Activated T-cell treated with anti-CD3 and anti-CD28 coated beads, Interleukin-2, amount 50 U/mL, for 48 hours (primary cell): Measurements from ENCODE around the gene MAN1A1.
"Not testable (repeated sequence)": the region's sequence is repeated elsewhere in the genome, so short reads cannot be mapped to it uniquely, and the experiment has no call there.

ENCODE experiments used
- DNase-seq, 2 experiments: peaks; one replicate each; pipeline ENCODE4 v3.0.0-alpha.2; 2020

Gene MAN1A1

GRCh38 chr6:119297049-119297448 is 52.5 kb downstream of the MAN1A1 start:
- no peak for DNase-seq

DNA sequence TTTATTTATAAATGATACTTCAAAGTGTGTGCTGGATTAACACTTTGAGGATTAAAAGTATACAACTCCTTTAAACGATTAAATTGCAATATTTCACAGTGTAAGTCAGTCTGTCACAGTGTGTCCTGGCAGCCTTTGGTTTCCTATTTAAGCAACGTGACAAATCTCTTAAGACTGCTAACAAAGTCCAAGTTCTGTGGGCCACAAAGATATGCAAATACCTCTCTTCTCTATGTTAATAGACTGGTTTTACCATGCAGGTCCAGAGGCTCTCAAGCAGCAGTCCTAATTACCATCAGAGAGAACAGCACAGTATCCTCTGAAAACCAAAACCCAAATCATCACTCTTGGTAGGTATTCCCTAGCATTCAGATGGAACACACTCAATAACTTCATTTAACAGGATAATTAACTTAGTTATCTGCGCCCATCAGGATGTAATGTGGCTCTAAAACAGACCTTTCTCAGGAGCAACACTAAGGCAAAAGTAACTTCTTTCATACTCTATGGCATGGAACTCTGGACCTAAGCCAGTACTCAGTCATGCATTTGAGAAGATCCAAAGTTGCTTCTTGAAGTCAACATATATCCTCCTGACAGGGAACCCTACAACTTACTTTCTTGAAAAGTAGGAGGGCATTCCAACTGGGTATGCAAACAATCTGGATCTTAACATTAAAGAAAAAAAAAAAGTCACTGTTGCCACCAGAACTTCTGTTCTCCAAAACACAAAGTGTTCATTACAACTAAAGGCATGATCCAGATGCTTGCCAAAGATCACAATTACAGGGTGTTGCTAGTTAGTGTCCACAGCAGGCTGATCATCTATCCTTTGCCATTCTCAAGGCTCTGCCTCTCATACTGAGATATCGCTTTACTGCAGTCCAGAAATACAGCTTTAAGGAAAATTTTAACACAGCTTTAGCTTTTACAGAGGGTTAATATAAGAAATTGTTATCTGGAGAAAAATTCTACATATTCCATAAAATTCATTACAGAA is 53.2 kb downstream of the MAN1A1 start:
- DNase-seq, result no peak

GRCh38 chr6:119294984-119295383 is 54.6 kb downstream of the MAN1A1 start:
- no peak for DNase-seq

GRCh38 chr6:119291060-119291459 is 58.5 kb downstream of the MAN1A1 start:
- not testable (repeated sequence) for DNase-seq

DNA sequence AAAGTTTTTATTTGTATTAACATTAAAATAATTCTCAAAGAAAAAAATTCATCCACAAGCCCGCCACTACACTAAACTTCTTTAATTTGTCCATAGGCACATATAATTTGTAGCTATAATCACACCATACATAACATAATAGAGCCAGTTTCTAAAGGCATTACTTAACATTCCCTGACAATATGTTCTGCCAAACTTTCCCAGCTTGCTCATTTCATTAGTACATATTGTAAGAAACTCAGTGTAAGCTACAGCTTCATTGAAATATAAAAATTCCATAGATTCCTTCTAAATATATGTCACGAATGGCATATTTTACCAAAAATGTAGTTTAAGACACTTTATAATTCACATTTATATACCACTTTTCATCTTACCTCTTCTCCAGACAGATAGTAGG is 59.3 kb downstream of the MAN1A1 start:
- no peak for DNase-seq

DNA sequence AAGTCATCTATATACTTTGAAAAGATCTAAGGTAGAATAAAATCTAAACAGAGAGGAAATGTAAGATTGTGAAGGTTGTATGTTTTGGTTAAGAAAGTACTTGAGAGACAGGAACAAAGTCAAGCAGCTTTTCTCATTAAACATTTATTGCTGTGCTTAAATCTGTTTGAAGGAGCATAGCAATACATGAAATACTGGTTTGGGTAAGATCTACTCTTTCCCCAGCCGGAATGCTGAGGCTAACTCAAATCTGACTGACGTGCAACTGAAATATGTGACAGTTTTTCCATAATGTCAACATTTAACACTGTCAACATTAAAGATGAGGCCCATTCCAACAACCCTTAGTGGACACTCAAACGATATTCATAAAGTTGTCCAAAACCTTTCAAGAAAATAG is 59.9 kb downstream of the MAN1A1 start:
- no peak for DNase-seq

- no peak for DNase-seq
Observed at GRCh38 chr6:119285908-119286625, 63.5 kb downstream of the MAN1A1 start.

DNA sequence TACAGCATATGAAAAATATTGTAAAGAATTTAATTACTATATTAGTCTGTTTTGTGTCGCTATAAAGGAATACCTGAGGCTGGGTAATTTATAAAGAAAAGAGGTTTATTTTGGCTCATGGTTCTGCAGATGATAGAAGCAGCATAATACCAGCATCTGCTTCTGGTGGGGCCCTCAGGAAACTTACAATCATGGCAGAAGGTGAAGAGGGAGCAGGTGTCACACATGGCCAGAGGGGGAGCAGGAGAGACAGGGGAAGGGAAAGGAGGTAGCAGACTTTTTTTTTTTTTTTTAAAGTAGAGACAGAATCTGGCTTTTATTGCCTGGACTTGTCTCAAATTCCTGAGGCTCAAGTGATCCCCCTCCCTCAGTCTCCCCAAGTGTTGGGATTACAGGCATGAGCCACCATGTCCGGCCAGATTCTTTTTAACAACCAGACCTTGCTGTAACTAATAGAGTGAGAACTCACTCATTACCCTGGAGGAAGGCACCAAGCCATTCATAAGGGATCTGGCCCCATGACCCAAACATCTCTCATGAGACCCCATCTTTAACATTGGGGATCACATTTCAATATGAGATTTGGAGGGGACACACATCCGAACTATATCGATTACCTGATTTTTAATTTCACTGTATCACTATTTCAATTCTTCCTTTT is 64.6 kb downstream of the MAN1A1 start:
- no peak for DNase-seq

GRCh38 chr6:119283979-119284545 is 65.5 kb downstream of the MAN1A1 start:
- no peak for DNase-seq

- DNase-seq, result no peak
Observed at GRCh38 chr6:119283214-119283613, 66.3 kb downstream of the MAN1A1 start.

DNA sequence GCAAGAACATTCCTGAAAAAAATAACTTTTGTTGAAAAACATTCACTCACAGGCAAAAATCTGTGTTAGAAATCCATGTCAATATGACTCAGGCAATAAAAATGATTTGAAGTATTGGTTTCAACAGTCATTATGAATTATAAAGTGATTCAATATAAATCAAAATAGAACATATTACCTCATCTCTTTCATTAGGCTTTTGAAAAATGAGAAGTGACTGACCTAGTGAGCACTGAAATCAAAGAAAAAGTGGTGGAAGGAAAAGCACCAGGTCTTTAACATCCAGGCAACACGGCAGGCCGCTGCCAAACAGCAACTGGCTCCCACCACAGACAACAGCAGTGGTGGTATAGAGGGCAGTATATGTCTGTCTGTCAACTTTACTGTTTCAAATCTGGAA is 68.9 kb downstream of the MAN1A1 start:
- no peak for DNase-seq

DNA sequence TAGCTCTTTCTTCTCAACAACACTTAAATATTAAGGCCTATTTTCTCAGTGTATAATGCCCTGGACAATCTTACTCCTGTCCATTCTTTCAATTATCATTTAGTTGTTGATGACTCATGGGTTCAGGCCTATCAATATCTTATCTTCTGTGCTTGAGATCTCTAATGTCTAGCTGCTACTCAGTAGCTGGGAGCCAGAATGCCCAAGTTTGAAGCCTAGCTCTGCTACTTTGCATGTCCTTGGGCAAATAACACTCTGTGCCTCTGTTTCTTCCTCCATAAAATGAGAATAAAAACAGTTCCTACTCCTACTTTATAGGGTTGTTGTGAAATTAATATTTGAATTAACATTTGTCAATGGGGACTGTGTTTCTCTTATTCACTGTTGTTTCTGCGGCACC is 69.5 kb downstream of the MAN1A1 start:
- no peak for DNase-seq

DNA sequence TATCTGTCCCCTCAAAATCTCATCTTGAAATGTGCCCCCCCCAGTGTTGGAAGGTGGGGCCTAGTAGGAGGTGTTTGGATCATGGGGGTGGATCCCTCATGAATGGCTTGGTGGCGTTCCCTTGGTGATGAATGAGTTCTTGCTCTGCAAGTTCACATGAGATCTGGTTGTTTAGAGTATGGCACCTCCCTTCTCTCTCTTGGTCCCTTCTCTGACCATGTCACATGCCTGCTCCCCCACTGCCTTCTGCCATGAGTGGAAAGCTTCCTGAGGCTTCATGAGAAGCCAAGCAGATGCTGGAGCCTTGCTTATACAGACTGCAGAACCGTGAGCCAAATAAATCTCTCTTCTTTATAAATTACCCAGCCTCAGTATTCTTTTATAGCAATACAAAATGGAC is 70.9 kb downstream of the MAN1A1 start:
- no peak for DNase-seq

DNA sequence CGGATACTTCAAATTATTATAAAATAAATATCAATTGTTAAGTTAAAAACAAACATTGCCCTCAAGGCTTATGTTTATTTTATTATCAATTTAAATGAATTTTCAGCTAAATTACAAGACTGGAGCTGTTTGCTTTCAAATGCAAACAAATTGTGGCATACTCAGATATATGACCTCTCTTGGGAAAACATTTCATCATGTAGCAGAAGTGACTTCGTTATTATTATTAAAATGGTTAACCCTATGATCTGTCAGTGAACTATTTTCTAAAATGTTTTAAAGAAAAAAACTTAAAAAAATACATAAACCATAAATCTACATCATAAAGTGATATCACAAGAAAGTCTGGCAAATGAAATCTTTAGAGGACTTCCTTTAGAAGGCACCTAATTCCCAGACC is 72.5 kb downstream of the MAN1A1 start:
- no peak for DNase-seq

DNA sequence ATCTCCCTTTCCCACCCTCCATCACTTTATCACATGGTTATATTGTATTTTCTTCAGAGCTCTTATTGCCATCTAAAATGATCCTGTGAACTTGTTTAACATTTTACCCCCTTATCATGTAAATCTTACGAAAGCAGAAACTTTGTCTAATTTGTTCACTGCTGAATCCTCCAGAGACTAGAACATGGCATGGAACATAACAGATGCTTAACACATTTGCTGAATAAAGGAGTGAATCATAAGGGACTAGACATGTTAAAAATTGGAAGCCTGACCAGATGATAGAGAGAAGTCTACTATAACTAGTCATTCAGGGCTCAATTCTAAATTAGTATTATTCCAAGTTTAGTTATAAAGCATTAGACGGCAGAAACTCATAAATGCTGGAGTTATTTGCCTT is 73.3 kb downstream of the MAN1A1 start:
- no peak for DNase-seq

- no peak for DNase-seq
Observed at GRCh38 chr6:119274197-119274595, 75.4 kb downstream of the MAN1A1 start.

DNA sequence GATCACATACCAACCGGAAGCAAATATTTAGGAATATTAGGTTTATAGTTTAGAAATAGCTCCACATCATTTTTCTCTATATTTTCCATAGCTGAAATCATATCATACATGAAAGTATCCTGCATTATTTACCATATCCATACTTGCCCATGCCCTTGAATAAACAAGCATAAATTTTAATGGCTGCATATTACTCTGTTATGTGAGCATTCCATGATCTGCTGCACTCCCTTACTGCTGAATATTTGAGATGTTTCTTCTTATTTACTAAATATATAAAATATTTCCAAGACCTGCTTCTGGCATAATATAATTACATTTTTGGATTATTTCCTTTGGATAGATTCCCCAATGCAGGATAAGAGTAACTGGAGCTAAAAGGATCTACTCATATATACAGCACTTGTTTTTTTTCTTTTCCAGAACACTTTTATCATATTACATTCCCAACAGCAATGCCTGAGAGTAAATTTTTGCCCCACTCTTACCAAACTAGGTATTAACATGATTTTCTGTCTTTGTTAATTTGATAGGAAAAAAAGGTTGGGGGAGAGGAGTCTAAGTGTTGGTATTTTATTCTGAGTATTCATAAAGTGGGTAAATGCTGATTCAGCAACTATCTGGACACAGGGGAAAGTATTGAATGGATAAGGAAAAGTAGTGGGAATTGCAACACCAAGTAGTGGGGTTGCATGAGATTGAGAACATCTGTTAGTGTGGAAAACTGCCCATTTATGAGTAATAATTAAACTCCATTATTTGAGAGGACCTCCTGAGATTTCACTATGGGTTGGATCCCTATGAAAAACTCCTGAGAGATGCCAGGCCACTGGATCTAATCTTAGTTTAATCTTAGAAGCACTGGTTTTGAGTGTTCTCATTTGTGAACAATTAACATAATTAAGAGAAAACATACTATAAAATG is 76.0 kb downstream of the MAN1A1 start:
- DNase-seq, result no peak

GRCh38 chr6:119270545-119270944 is 79.0 kb downstream of the MAN1A1 start:
- no peak for DNase-seq

GRCh38 chr6:119269266-119270103 is 80.1 kb downstream of the MAN1A1 start:
- no peak for DNase-seq

GRCh38 chr6:119267126-119267905 is 82.2 kb downstream of the MAN1A1 start:
- DNase-seq, result no peak
